K562 (cell line): ENCODE data around the gene SPTBN4. TPM values are rescaled to one million over a fixed set of nuclear protein-coding genes. Genes with fewer than 3 reads are reported as not detected.

Source experiments
- ASH1L ChIP-seq: fragments of 450-650 bp; IDR thresholded peaks from 2 replicates; pipeline ENCODE4 v1.6.1; 2018; ENCODE audit warnings: borderline replicate concordance, mild to moderate bottlenecking, low read depth; ENCODE audit not compliant: partially characterized antibody
- BHLHE40 ChIP-seq: IDR thresholded peaks from 2 replicates; pipeline ENCODE4 v1.6.1; 2011; ENCODE audit warnings: low read length, improper control_type of control experiment
- CLOCK ChIP-seq: fragments of 250-450 bp; sonication (Bioruptor Pico); IDR thresholded peaks from 2 replicates; pipeline ENCODE4 v1.4.0; 2020; ENCODE audit warnings: mild to moderate bottlenecking, moderate library complexity, borderline replicate concordance
- ESRRA ChIP-seq: fragments of 450-650 bp; IDR thresholded peaks from 2 replicates; pipeline ENCODE4 v1.6.1; 2014; ENCODE audit warnings: low read depth, mild to moderate bottlenecking, moderate library complexity, borderline replicate concordance
- EWSR1 ChIP-seq: fragments of 450-650 bp; IDR thresholded peaks from 2 replicates; pipeline ENCODE4 v1.6.1; 2018; ENCODE audit warnings: borderline replicate concordance, mild to moderate bottlenecking, low read depth, moderate library complexity; ENCODE audit not compliant: partially characterized antibody
- FOXA1 ChIP-seq: fragments of 450-650 bp; IDR thresholded peaks from 2 replicates; pipeline ENCODE4 v1.6.1; 2016; ENCODE audit warnings: mild to moderate bottlenecking, borderline replicate concordance
- NFYB ChIP-seq: IDR thresholded peaks from 2 replicates; pipeline ENCODE4 v1.6.1; 2011; ENCODE audit warnings: mild to moderate bottlenecking, moderate library complexity; ENCODE audit not compliant: insufficient read length; ENCODE audit errors: extremely low read depth
- RBM25 ChIP-seq: fragments of 200-400 bp; formaldehyde crosslinking; IDR thresholded peaks from 2 replicates; pipeline ENCODE4 v1.6.1; 2018; ENCODE audit warnings: low read length, low read depth, moderate library complexity; ENCODE audit not compliant: severe bottlenecking
- SRF ChIP-seq, 2 experiments: fragments of 250-450, 450-650 bp in 1 of 2; sonication (Bioruptor Pico) in 1 of 2; sonication (generic) in 1 of 2; formaldehyde crosslinking; IDR thresholded peaks; 2 replicates each; pipeline versions ENCODE4 v1.5.0 to v1.5.1; 2020 to 2022; ENCODE audit warnings: mild to moderate bottlenecking in 1 of 2, missing genetic modification reagents in 1 of 2
- ZBTB40 ChIP-seq, 2 experiments: fragments of 450-650 bp in 1 of 2; sonication (generic) in 1 of 2; formaldehyde crosslinking in 1 of 2; IDR thresholded peaks; 2 replicates each; pipeline versions ENCODE4 v1.7.1 to v1.9.0; 2016 to 2022; ENCODE audit warnings: inconsistent platforms in 1 of 2, mild to moderate bottlenecking in 1 of 2, missing genetic modification reagents in 1 of 2
- ZNF436 ChIP-seq: fragments of 250-450, 450-650 bp; sonication (Bioruptor Pico); formaldehyde crosslinking; IDR thresholded peaks from 2 replicates; pipeline ENCODE4 v1.7.0; 2020; ENCODE audit warnings: mild to moderate bottlenecking
- ZNF511 ChIP-seq: sonication (generic); formaldehyde crosslinking; IDR thresholded peaks from 2 replicates; pipeline ENCODE4 v1.8.0; 2022; ENCODE audit warnings: mild to moderate bottlenecking, missing genetic modification reagents
- ZNF668 ChIP-seq: fragments of 250-450 bp; sonication (Bioruptor Pico); IDR thresholded peaks from 2 replicates; pipeline ENCODE4 v1.8.0; 2022; ENCODE audit warnings: mild to moderate bottlenecking, inconsistent platforms
- ZNF76 ChIP-seq: fragments of 250-450 bp; sonication (Bioruptor Pico); IDR thresholded peaks from 2 replicates; pipeline ENCODE4 v1.4.0; 2020; ENCODE audit warnings: mild to moderate bottlenecking, moderate library complexity, borderline replicate concordance
- polyA plus RNA-seq, 8 experiments: library from polyadenylated mRNA; depleted of rRNA in 4 of 8; stranded (reverse) in 5 of 8; unstranded in 3 of 8; fragments of >200 nt; fragmentation: Nextera tagmentation in 2 of 8; fragmentation: Illumina TruSeq in 1 of 8; extraction: Ambion mirVana in 2 of 8; extraction: Trizol in 1 of 8; gene quantifications; 2 replicates each; pipeline versions ENCODE4 v1.2.1 to v1.2.3, GENCODE V29; 2011 to 2014; ENCODE audit warnings: inconsistent platforms in 1 of 8, missing spikeins in 1 of 8
- total RNA-seq, 7 experiments: library from RNA; depleted of rRNA in 6 of 7; stranded (reverse); fragments of >200 nt in 6 of 7; fragmentation: Illumina TruSeq in 2 of 7; extraction: Trizol in 2 of 7; gene quantifications; 2 replicates each; pipeline versions ENCODE4 v1.2.1 to v1.2.3, GENCODE V29; 2011 to 2021; ENCODE audit warnings: low replicate concordance in 1 of 7

The SPTBN4 gene
- total and polyA plus RNA-seq, 9 of the 15 experiments (the other 6 are each of a cell fraction or from before 2014, with no cell fraction given), result 0.01 to 1.5 (median 0.86) TPM

- no peak for TF ChIP-seq ZNF668 (CRISPR knock-in tag)
- peak; percentile 71 for TF ChIP-seq RBM25
- TF ChIP-seq EWSR1, result no peak
- no peak for TF ChIP-seq ESRRA
- peak; percentile 42 for TF ChIP-seq ASH1L
- no peak for TF ChIP-seq ZBTB40 (IDR thresholded peaks at IDR 0.05)
- no peak for TF ChIP-seq ZBTB40 (CRISPR knock-in tag; IDR thresholded peaks at IDR 0.05)
- TF ChIP-seq ZNF436 (CRISPR knock-in tag), result no peak
- TF ChIP-seq FOXA1, result no peak
- 0 out of 2 replicates have a peak, but pooled peaks have one; percentile 13 for TF ChIP-seq BHLHE40
- no peak for TF ChIP-seq ZNF76 (CRISPR knock-in tag)
- peak; percentile 70 for TF ChIP-seq NFYB
- TF ChIP-seq ZNF511 (CRISPR knock-in tag), result peak; percentile 82
- TF ChIP-seq CLOCK (CRISPR knock-in tag), result no peak
- TF ChIP-seq SRF (CRISPR knock-in tag; IDR thresholded peaks at IDR 0.05), result peak in 1 of 2 experiments; percentile 18; a peak in 1 of 4 replicates
Measured at GRCh38 chr19:40596608-40597328, 130.0 kb downstream of the SPTBN4 start (continued).
